WI38 (cell line): ENCODE results near the gene LRRC9.
"Not testable (repeated sequence)": the region's sequence is repeated elsewhere in the genome, so short reads cannot be mapped to it uniquely, and the experiment has no call there.

ENCODE experiments used
- H3K4me3 ChIP-seq: 2 replicates; pipeline ENCODE4 v1.5.1; 2011; ENCODE audit warnings: low read depth, mild to moderate bottlenecking, control low read depth, low read length
- TF ChIP-seq, protein P1 (sequence below): IDR thresholded peaks from 2 replicates; pipeline ENCODE4 v1.5.1; 2012; ENCODE audit warnings: low read depth, mild to moderate bottlenecking, control low read depth, low read length

The LRRC9 gene

DNA sequence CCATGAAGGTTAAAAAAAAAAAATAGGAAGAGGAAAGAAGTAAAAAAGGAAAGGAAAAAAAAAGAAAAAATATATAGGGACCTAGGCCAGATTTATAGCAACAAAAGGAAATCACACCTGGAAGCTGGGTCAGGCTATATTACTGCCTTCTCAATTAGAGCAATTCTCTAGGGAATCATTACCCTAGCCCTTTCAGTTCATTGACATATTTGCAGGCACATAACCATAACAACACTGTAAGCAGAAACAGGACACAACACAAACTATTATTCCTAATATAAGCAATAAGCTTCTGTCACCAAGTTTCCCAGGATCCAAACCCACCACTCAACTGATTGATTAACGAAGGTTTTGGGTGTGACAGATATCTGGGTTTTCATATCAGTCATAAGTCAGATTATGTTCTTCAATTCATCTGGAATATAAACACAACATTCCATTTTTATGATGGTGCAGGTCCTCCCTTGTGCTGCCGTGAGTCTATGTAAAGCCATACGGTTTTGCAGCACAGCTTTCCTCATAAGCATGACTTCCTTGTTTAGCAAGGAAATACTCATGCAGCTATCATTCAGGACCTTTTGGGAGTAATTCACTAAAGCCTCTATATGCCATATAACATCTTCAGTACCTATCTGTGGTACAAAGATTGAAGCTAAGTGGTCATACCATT lies 176.0 kb downstream of the LRRC9 start:
- no peak overlapping the region for H3K4me3 ChIP-seq
- TF ChIP-seq, protein P1, sequence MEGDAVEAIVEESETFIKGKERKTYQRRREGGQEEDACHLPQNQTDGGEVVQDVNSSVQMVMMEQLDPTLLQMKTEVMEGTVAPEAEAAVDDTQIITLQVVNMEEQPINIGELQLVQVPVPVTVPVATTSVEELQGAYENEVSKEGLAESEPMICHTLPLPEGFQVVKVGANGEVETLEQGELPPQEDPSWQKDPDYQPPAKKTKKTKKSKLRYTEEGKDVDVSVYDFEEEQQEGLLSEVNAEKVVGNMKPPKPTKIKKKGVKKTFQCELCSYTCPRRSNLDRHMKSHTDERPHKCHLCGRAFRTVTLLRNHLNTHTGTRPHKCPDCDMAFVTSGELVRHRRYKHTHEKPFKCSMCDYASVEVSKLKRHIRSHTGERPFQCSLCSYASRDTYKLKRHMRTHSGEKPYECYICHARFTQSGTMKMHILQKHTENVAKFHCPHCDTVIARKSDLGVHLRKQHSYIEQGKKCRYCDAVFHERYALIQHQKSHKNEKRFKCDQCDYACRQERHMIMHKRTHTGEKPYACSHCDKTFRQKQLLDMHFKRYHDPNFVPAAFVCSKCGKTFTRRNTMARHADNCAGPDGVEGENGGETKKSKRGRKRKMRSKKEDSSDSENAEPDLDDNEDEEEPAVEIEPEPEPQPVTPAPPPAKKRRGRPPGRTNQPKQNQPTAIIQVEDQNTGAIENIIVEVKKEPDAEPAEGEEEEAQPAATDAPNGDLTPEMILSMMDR, result no peak

DNA sequence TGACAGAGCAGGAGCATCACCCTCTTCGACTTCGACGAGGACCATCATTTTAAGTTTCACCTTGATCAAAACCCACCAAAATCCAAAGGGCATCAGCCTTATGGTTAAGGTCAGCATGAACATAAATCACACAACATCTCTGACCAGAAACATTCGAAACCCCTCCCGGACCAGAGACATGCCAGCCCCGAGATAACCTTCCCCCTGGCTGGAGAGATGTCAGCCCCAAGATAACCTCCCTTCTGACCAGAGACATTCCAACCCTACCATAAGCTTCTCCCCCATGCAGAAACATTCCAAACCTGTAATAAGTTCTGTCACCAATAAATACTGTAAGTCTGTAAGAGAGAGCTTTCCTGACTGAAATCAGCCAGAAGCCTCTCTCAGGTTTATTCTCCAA lies 178.0 kb downstream of the LRRC9 start:
- TF ChIP-seq, protein P1, result no peak
- no peak overlapping the region for H3K4me3 ChIP-seq

GRCh38 chr14:60099855-60100254 lies 179.9 kb downstream of the LRRC9 start:
- H3K4me3 ChIP-seq, result not testable (repeated sequence)

- no peak overlapping the region for H3K4me3 ChIP-seq
- TF ChIP-seq, protein P1, result no peak
Observed at GRCh38 chr14:60101786-60102185, 181.8 kb downstream of the LRRC9 start.

DNA sequence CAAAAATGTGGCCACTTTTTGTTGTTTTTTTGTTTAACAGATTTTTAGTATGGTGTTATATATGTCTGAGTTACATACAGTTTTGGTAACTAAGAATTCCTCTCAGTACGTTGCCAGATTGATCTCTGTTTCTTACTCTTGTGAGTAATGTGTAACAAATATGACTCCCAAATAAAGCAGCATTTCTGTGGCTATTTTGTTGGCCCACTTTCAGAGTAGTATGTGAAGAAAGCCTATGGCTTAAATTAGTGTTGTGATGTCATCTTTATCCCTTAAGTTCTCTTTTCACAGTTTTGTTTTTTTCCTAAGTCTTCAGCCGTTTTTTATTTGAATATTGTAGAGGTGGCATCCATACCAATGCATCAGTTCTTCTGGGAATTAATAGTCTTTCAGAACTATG lies 182.4 kb downstream of the LRRC9 start:
- TF ChIP-seq, protein P1, result no peak
- no peak overlapping the region for H3K4me3 ChIP-seq

- H3K4me3 ChIP-seq, result no peak overlapping the region
- TF ChIP-seq, protein P1, result no peak
Observed at GRCh38 chr14:60106339-60106738, 186.4 kb downstream of the LRRC9 start.

DNA sequence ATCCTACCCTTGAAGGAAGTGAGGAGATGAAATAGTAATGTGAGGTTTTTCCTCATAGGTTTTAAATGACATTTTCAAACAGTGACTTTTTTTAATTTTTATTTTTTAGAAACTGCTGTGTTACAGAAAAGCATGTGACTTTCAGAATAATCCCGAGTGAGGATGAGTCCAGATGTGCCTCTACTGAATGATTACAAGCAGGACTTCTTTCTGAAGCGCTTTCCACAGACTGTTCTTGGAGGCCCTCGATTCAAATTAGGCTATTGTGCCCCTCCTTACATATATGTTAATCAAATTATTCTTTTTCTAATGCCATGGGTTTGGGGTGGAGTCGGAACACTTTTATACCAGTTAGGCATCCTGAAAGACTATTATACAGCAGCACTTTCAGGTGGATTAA lies 187.5 kb downstream of the LRRC9 start:
- TF ChIP-seq, protein P1, result no peak
- H3K4me3 ChIP-seq, result no peak overlapping the region

DNA sequence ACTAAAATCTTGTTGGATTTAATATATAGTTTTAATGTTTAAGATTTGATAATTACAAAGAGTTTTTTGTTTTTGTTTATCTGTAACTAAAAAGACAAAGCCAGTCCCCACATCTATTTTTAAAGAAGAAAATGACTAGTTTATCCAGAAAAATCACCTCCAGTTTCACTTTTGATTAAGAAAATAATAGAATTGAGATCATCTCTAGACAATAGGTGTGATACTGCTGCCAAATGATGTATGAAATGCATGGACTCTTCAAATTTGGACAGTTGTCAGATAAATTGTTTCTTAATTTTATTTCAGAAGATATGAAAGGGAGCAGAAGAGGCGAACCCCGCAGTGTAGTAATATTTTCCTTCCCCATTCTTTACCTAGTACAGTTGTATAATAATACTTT lies 191.8 kb downstream of the LRRC9 start:
- TF ChIP-seq, protein P1, result no peak
- no peak overlapping the region for H3K4me3 ChIP-seq
